ENCODE measurements around the gene EHHADH.

EHHADH gene

DNA sequence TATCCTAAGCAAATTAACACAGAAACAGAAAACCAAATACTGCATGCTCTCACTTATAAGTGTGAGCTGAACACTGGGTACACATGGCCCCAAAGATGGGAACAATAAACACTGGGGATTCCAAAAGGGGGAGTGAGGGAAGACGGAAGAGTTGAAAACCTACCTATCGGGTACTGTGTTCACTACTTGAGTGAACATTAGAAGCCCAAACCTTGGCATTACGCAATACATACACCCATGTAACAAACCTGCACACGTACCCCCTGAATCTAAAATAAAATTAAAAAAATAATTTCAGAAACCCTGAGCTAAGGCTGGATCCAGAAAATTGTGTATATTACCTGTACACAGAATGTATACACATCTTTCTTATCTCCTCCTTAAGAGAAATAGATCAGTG lies 58.2 kb downstream of the EHHADH start:
- no peak for DNase-seq

DNA sequence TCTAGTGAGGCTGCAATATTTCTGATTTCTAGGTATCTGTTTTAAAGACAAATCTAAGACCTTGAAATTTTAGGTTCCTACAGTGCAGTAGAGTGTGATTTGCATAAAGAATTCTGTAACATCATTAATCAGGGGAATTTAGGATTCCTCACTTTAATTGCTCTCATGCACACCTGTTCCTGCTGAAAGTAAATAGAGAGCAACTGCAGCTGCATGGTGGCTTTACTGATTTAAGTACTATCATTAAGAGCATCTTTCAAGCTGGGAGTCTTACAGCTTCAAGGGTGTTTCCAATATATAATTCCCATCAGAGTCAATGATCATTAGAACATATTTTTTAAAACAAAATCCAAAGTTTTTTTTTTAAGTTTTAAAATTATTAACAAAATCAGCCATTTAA lies 65.0 kb downstream of the EHHADH start:
- DNase-seq = no peak

DNA sequence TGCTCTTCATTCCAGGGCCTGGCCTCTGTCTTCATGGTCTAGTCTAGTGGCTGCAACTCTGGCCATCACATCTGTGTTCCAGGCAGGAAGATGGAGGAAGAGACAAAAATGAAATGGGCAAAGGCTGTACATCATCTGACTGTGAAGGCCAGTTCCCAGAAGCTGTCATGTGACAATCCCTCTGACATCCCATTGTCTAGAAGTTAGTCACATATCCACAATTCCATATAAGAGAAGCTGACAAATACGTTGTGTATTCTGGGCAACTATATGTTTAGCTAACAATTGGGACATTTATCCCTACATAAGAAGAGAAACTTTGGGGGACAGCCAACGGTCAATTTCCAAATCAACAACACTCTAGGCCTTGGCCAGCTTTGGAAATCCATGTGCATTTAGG lies 66.5 kb downstream of the EHHADH start:
- DNase-seq = no peak

DNA sequence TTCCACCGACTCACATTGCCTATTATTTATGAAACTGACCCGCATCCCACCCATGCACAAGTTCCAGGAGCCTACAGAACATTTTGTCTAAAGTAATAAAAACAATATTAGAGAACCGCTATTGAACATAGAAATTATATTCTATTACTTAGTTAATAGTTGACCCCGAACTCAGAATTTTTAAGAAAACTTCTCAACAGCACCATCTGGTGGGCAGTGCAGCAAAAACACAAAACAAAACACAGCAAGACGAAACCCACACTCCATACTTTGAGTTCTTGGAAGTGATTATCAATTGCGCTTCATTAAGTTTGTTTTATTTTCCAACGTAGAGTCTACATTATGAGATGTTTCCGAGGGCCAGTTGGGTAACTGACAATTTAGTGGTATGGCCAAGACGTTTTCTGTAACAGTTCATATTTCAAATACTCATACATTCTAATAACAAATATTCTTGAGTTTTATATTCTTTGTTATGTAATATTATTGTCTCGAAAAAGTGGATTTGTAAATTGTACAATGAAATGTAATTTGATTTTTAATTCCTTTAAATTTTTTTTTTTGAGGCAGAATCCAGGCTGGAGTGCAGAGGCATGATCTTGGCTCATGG lies 77.0 kb downstream of the EHHADH start:
- DNase-seq = peak; percentile 46 to 62 (median 57)

DNA sequence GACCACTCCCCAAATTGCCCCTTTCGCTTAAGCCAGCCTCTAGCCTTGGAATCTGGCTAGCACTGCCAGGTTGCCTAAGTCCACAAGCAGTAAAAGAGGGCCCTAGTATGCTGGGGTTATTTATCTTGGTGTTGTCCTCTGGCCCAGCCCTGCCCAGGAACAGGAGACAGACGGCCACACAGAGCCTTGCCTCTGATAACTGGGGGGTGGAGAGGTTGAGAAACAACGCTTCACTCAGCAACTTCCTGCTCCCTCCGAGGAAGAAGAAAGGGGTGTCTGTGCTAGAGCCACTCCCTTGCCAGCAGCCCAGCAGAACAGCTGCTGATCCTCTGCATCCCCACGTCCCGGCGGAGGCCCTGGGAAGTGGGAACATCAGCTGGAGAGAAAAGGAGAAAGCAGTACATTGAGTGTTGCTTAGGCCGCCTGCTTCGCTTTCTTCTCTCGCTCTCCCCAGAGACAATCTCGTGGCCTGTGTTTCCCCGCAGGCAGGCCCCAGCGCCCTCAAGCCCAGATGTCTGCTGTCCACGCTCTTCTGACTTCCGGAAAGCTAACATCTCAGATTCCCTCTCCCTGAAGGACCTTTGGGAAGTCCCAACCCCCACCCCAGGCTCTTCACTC lies 78.4 kb downstream of the EHHADH start:
- DNase-seq = peak; percentile 49 to 76 (median 64)

DNA sequence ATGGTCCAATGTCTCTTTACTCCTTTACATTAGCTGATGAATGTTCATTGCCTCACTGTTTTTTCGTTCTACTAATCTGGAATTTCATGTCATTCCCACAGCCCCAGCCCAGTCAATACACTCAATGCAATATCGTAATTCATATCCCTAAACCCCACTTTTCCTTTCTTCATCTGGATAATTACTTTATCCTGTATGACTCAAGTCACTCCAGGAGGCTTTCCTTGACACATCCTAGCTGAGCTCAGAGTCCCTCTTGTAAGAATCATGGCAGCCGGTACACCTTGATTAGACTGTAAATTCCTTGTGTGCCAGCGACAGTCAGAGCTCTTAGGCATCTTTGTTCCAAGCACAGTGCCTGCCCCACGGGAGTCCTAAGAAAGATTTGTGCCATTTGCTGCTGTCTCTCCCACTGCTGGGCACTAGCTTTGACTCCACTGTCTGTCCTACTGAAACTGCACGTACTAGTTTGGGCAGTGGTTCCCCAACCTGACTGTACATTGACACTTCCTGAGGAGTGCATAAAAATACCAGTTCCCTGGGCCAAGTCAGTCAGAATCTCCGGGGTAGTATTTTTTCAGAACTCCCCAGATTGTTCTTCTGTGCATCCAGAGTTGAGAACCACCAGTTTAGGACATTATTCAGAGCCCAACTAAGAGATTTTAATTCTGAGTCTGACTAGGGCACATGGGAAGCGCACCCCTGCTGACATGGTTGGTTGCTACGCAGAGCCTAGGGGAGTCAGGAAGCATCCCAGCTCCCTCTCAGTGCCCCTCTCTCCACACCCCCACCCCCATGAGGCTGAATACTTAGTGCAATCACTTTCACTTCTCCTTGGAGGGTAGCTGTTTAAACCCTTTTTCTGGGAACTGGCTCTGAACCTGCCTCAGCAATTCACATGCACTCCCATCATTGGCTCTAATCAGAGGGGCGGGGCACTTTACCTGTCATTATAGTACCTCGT lies 81.5 kb downstream of the EHHADH start:
- peak in 2 of 4 experiments; percentile 5 to 6 for DNase-seq

DNA sequence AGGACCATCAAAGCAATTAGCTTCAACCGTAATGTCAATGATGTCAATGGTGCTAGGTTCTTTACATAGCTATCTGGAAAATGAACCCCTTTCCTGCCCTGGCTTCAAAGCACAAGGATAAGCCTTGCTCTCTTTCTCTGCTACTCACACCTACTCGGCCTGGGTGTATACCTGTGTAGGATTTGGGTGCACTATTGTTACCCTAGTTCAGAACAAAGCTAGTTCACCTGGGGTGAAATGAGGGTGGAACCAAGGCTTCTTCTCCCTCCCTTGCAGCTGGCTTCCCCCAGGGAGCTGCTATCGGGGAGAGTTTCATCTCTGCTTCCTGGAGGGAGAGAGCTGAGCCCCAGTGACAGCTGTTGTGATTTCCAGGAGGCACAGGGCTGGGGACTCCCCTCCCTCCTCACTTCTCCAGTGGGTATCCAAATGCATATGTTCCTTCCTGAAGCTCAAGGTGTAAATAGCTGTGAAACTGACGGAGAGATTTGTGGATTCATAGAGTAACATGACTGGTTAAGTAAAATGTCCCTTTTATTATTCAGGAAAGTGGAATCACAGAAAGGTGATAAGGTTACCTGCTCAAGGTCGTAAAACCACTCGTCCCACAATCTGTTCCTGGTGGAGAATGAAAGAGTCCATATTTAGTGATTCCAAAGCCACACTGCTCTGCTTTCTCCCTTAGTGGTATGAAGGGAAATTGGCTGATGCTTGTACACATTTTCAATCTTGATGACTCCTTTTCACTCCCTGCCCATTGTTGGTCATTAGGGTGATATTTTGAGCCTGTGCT lies 89.2 kb downstream of the EHHADH start:
- DNase-seq = no peak

DNA sequence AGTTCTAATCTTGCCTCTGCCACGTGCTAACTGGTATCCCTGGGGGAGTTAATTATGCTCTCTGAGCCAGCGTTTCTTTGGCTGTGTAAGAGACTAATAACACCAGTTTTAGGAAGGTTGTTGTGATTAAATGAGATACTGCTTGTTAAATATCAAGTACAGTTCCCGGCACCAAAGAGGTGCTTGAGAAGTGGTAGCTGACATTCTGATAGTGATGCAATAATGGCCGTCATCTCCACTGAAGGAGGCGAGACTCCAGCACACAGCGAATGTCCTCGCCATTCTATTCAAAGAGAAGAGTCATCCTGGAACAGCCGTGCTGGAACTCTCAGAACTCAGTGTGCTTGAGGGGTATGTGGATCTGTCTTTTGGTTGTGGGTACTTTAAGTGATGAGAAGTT lies 91.2 kb downstream of the EHHADH start:
- DNase-seq = no peak

DNA sequence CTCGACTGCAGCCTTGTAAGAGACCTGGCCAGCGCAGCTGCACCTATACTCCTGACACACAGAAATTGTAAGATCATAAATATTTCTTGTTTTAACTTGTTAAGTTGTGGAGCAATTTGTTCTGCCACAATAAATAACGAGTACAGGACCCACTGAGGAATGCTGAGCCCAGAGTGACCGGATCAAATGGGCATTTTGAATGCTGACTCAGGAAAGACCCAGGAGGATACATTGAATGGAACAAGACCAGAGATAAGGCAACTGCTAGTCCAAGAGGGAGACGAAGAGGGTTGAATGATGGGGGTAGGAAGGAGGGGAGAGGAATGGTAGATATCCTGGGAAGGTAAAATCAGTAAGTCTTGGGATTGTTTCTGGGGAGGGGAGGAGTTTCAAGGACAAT lies 92.1 kb downstream of the EHHADH start:
- DNase-seq = no peak

DNA sequence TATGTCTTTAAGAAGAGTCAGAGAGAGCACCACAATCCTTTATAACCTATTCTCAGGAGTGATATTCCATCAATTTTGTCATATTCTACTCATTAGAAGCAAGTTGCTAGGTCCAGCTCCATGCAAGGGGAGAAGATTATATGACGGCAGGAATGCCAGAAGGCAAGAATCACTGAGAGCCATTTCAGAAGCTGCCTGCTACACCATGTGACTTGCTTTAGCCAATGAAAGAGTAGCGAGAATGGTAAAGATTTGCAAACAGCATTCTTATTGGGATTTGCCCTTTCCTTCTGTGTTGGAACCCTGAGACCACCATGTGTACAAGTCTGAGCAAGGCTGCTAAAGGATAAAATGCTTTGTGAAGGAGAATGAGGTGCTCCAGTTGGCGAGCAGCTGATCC lies 96.5 kb downstream of the EHHADH start:
- no peak for DNase-seq

DNA sequence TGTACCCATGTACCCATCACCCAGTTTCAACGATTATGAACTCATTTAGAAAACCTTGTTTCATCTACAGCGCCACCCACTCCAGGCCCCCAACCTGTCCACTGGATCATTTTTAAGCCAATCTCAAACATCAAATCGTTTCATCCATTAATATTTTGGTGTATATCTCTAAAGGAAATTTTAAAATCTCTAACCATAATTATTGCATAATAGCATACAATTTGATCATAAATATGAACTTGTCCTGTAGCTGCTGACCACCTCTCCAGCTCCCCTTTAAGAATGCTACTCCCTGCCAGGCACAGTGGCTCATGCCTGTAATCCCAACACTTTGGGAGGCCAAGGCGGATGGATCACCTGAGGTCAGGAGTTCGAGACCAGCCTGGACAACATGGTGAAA lies 98.2 kb downstream of the EHHADH start:
- DNase-seq = no peak

DNA sequence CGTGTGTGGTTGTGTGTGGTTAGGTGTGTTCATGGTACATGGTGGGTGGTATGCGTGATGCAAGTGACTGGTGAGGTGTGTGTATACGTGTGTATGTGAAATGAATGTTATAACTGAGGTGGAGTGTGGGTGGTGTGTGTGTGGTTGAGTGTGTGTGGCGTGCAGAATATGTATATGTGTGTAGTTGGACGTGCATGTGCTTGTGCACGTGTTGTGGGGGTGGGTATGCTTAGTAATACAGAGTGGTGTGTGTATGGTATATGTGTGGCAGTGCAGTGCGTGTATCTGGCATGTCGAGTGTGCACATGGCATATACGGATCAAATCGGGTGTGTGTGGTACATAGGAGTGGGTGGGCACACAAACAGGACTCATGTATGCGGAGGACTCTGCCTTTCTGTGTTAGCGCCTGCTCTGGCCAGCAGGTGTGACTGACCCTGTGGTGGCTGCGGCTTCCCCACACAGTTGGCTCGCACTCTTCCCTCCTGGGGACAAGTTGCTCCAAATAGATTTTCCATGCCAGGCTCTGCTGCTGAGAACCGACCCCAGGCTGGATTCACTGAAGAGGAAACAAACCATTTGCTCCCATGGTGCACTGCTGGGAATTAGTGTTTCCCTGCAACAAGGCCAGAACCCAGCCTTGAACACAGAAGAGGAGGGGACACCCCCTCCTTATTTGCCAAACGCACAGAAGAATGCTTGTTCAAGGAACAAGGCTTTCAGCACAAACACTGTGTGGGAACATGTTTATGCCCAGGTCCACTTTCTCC lies 99.8 kb downstream of the EHHADH start:
- DNase-seq = no peak

DNA sequence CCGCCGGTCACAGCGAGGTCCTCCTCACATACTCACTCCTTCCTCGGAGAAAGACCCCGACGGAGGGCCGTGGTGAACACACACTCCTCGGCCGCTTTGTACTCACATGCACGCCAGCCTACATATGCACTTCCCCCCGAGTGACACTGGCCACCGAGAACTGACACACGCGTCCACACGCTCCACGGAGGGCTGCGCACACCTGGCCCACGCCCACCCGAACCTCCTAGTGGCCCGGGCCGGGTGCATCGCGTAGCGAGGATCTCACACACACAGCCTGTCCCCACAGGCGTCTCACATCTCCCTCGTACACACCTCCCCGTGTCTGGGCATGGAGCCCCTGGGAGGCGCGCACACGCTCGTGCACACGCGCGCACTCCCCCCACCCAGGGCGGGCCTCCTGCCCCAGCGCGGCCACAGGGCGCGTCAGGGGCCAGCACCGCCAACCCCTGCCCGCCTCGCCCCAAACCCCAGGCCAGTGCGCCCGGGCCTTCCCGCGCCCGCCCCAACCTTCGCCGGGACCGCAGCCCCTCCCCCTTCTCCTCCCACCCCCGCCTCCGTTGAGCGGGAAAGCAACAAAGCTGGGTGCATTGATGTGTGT lies 100.6 kb downstream of the EHHADH start:
- DNase-seq = no peak

DNA sequence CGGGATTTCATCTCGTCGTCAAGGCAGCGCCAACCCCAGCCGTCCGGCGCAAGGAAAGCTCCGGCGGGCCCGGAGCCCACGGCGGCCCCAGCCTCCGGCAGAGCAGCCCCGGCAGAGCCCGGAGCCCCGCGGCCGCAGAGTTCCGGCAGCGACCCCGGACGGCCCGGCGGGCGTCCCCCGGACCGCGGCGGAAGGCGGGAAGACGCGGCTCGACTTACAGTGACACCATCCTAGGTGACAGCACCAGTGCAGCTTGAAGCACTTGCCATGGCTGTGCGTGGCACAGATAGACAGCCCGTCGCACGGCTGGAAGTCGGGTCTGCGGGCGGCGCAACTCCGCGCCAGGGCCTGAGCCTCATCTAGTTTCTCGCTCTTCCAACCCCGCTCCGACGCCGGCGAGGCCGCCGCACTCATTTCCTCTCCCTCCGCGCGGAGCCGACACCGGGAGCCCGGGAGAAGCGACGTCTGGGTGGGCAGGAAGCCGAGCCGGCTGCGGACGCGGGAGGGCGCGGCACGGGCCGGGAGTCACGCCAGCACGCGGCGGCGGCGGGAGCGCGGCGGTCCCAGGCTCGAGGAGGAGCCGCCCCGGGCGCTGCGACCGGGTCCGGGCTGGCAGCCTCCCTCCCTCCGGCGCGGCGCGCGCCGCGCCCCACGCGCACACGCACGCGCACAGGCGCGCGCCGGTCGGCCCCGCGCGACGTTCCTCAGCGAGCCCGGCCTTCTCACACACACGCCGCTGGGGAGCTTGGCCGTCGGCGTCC lies 101.3 kb downstream of the EHHADH start, which contains the start of gene C3orf70:
Gene C3orf70, minus strand, starts transcription at position 651 of the 761 bp plus-strand sequence. Its CDS starts 237 bp downstream, at position 414.
- DNase-seq = peak; percentile 26 to 73 (median 52)

DNA sequence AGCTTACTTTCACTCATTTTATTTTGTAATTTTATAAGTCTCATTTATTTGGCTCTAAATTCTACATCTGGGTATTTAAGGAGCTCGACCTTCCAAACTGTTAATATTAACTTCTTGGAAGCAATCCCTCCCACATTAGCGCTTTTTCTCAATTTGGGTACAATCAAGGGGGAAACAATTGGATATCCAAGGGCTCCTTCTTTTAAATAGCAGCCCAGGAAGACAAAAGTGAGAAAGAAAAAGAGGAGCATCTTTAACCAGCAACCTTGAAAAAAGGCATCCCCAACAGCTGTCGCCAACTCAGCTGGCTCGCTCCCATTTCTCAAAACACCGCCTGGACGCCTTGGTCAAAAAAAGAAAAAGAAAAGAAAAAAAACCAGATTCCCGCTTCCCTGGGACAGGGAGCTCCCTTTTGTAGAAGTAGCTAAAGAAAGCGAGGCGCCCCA lies 101.9 kb downstream of the EHHADH start:
- peak in 1 of 4 experiments; percentile 13 for DNase-seq

DNA sequence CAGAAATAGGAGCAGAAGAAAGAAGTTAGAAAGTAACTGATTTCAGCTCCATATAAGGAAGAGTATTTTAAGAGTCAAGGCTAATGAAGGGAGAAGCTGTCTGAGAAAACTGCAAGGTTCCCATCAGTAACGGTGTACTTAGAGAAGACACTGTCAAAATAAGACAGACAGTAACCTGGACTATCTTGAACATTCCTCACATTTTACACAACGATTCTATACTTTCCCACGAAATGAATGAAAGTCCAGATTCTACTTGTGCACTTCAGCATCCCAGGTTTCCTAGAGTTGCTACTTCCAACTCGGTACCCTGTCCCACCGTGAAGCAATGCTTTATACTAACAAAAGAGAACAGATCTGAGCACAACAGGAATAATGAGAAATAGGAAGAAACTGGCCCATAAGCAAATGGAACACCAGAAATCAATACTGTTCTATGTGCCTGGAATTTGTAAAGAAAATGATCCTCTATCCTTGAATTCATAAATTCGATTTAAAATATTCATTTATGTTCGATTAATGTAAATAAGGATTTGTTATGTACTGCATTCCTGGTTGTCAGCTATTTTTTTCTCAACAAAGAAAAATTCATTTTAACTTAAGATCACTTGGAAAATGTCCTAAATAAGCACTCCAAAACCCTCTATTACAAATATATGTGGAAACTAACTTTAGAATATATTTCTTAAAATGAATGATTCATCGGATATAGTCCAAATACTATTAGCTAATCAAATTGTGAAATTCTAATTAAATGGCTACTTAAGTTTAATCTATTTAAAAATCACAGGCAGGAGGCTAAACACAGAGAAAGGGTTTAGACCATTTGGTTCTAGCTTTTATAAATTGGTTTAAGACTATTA lies 102.5 kb downstream of the EHHADH start:
- no peak for DNase-seq

DNA sequence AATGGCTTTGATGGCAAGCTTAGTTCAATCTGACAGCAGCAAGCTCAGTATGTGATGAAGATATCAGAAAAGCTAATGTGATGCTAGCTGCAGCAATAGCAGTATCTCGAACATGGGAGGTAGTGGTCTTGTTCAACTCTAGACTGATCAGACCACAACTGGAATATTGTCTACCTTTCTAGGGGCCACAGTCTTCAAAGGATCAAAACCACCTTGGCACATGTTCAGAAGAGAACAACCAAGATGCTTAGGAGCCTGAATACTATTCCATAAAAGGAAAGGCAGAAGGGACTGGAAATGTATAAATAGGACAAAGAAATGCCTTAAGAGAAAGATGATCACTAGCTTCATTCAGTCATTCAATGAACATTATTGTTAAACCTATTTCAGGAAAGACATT lies 103.3 kb downstream of the EHHADH start:
- no peak for DNase-seq

DNA sequence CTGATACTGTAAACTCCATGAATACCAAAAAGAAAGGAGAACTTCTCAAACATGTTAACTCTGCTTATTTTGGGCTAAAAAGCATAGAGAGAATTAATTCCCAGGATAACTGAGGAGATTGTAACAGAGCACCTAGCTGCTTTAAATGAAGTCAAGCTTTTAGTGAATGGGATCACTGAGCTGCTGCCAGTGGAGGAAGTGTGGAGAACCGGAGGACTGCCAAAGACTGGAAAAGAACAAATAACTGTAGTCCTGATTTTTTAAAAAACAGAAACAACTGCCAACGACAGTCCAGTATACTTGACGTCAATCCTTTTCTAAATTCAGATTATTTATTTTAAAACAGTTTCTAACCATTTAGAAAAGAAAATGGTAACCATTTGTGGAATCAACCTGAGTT lies 104.3 kb downstream of the EHHADH start:
- DNase-seq = no peak

DNA sequence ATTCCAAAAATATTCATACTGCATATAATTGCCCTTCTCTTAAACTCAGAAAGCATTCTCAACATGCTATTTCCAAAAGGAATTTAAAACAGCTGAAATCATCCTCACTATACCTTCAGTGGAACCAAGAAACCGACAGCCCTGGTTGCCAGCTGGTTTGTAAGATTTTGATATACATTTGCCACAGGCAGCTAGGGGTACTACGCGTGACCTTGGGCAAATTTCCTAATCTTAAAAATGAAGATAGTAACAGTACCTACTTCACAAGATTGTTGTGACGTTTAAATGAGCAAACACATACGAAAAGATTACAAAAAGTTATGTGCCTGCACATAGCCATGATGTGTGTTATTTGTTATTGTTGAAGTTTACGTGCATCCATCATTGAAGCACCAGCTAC lies 108.3 kb downstream of the EHHADH start:
- no peak for DNase-seq

DNA sequence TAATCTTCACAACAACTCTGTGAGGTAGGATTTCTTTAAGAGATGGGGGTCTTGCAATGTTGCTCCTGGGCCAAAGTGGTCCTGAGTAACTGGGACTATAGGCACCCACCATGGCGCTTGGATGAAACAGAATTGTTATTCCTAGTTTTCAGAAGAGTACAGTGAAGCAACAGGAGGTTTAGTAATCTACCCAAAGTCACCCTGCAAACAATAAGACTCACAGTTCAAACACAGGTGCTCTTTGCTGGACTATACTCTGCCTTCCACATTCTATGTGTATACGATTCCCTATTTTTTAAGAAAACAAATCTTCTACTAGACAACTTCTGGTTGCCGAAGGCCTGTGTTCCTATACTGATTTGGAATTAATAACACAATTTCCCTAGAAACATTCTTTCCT lies 109.1 kb downstream of the EHHADH start:
- DNase-seq = no peak

Data from suppressor macrophage (primary cell).